ENCODE results near the gene CATSPER1.
"Not testable (repeated sequence)": the region's sequence is repeated elsewhere in the genome, so short reads cannot be mapped to it uniquely, and the experiment has no call there.

CATSPER1 gene

DNA sequence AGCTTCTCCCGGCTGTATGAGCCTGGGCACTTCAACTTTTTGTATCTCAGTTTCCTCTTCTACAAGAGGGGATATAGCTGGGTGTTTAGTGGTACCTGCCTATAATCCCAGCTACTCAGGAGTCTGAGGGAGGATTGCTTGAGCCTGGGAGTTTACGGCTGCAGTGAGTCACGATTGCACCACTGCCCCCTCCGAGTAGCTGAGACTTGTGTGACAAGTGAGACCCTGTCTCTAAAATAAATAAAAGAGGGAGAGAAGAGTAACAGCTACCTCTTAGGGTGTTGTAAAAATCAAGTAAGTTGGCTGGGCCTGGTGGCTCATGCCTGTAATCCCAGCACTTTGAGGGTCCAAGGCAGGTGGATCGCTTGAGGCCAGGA lies 10.0 kb upstream of the CATSPER1 start:
- no peak overlapping the region for H3K4me3 ChIP-seq (ENCODE audit: low read length)
- H3K9ac ChIP-seq (ENCODE audit: low read depth, low read length): no peak overlapping the region
- peaks cover 9% of the 10 kb centered on the region; the same call in 1 of the 2 replicates for H3K9me3 ChIP-seq (ENCODE audit: insufficient read depth, low read depth, low read length)
- H3K27ac ChIP-seq (ENCODE audit: low read length): no peak overlapping the region
- no peaks in the 10 kb centered on the region for H3K4me1 ChIP-seq (ENCODE audit: insufficient read depth, low read length)
- H3K27me3 ChIP-seq (ENCODE audit: insufficient read depth, low read length): no peaks in the 10 kb centered on the region
- H3K36me3 ChIP-seq (ENCODE audit: insufficient read depth, low read depth, low read length): peaks cover 4% of the 10 kb centered on the region; the same call in 1 of the 2 replicates

- H3K9me3 ChIP-seq (ENCODE audit: insufficient read depth, low read depth, low read length): peaks cover 9% of the 10 kb centered on the region; the same call in 1 of the 2 replicates
- no peak overlapping the region for H3K27ac ChIP-seq (ENCODE audit: low read length)
- H3K36me3 ChIP-seq (ENCODE audit: insufficient read depth, low read depth, low read length): no peaks in the 10 kb centered on the region; the same call in 1 of the 2 replicates
These were observed 9.5 kb upstream of the CATSPER1 start for GRCh38 chr11:66035653-66036333.

DNA sequence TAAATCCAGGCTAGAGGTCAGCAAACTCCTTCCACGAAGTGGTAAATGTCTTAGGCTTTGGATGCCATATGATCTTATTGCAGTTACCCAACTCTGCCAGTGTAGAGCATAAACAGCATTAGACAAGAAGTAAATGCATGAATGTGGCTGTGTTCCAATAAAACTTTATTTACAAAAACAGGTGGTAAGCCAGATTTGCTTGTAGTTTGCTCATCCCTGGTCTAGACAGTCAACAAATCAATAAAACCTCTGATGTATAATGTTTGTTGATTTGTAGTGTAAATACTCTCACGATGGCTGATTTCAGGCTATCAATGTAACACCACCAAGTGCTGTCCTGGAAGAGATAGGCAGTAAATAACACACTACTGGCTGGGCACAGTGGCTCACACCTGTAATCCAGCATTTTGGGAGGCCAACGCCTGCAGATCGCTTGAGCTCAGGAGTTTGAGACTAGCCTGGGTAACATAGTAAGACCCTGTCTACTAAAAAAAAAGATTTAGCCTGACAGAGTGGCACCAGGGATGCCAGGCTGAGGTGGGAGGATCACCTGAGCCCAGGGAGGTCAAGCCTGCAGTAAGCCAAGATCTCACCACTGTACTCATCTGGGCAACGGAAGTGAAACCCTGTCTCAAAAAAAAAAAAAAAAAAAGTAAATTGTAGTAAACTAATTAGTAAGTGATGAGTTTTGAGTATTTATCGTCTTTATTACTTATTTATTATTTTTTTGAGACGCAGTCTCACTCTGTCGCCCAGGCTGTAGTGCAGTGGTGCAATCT lies 6.9 kb upstream of the CATSPER1 start:
- Histone ChIP-seq H3K9me3 (ENCODE audit: insufficient read depth, low read depth, low read length) (peaks cover 9% of the 10 kb centered on the region; the same call in 1 of the 2 replicates), H3K27ac (ENCODE audit: low read length) (no peak overlapping the region), H3K36me3 (ENCODE audit: insufficient read depth, low read depth, low read length) (no peaks in the 10 kb centered on the region), H3K27me3 (ENCODE audit: insufficient read depth, low read length) (no peaks in the 10 kb centered on the region), H3K4me1 (ENCODE audit: insufficient read depth, low read length) (no peaks in the 10 kb centered on the region), H3K4me3 (ENCODE audit: low read length) (no peak overlapping the region), H3K9ac (ENCODE audit: low read depth, low read length) (no peak overlapping the region)

More at GRCh38 chr11:66035653-66036333, 9.5 kb upstream of the CATSPER1 start:
- H3K27me3 ChIP-seq (ENCODE audit: insufficient read depth, low read length): no peaks in the 10 kb centered on the region
- no peak overlapping the region for H3K9ac ChIP-seq (ENCODE audit: low read depth, low read length)
- no peaks in the 10 kb centered on the region for H3K4me1 ChIP-seq (ENCODE audit: insufficient read depth, low read length)
- no peak overlapping the region for H3K4me3 ChIP-seq (ENCODE audit: low read length)

DNA sequence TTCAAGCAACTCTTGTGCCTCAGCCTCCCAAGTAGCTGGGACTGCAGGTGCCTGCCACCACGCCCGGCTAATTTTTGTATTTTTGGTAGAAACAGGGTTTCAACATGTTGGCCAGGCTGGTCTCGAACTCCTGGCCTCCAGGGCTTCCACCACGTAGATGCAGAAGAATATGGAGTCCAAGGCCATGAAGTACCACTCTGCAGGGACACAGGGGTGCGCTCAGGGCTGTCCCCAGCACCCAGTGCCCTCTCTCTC lies 3.2 kb downstream of the CATSPER1 start:
- H3K4me1 ChIP-seq (ENCODE audit: insufficient read depth, low read length); H3K27ac ChIP-seq (ENCODE audit: low read length); H3K36me3 ChIP-seq (ENCODE audit: insufficient read depth, low read depth, low read length); H3K4me3 ChIP-seq (ENCODE audit: low read length); H3K9me3 ChIP-seq (ENCODE audit: insufficient read depth, low read depth, low read length); H3K9ac ChIP-seq (ENCODE audit: low read depth, low read length): not testable (repeated sequence)
- peaks cover 27% of the 10 kb centered on the region for H3K27me3 ChIP-seq (ENCODE audit: insufficient read depth, low read length)

GRCh38 chr11:66022401-66023185 lies 3.7 kb downstream of the CATSPER1 start:
- Histone ChIP-seq H3K9ac (ENCODE audit: low read depth, low read length) (no peak overlapping the region), H3K36me3 (ENCODE audit: insufficient read depth, low read depth, low read length) (no peaks in the 10 kb centered on the region), H3K27me3 (ENCODE audit: insufficient read depth, low read length) (peaks cover 27% of the 10 kb centered on the region), H3K9me3 (ENCODE audit: insufficient read depth, low read depth, low read length) (no peaks in the 10 kb centered on the region), H3K4me1 (ENCODE audit: insufficient read depth, low read length) (no peaks in the 10 kb centered on the region), H3K27ac (ENCODE audit: low read length) (no peak overlapping the region), H3K4me3 (ENCODE audit: low read length) (peak overlapping the region; percentile 34; the same call in 1 of the 2 replicates)

DNA sequence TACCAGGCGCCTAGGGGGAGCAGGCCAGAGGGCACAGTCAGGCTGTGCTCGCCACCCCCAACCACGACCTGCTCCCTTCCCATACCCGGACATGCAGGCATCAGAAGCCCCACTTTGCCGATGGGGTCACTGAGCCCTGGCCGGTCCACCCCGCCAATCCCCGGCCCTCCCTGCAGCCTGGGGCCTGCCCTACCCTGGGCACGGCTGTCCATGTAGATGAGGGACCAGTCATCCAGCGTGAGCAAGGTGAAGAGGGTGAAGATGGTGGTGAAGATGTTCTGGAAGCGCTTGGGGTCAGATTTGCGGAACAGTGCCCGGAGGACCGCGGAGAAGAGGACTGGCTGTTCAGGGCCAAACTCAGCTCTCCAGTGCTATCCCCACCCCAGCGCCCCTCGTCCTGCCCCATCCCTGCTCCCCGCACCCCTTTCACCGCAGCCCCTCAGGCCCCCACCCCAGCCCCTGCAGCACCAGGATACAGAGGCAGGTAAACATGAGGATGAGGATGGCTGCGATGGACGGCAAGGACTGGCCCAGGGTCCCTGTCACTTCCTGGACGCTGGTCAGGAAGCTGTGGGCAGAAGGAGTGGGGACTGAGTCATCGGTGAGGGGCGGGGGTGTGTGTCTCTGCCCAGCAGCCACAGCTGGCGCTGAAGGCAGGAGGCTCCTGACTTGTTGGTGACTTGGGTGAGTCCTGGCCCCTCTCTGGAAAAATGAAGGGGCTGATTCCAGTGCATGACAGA lies 5.5 kb downstream of the CATSPER1 start:
- H3K27ac ChIP-seq (ENCODE audit: low read length): no peak overlapping the region
- H3K9ac ChIP-seq (ENCODE audit: low read depth, low read length): no peak overlapping the region
- no peaks in the 10 kb centered on the region for H3K36me3 ChIP-seq (ENCODE audit: insufficient read depth, low read depth, low read length)

GRCh38 chr11:66020212-66020611 lies 6.1 kb downstream of the CATSPER1 start:
- Histone ChIP-seq H3K27me3 (ENCODE audit: insufficient read depth, low read length) (peaks cover 27% of the 10 kb centered on the region), H3K27ac (ENCODE audit: low read length) (no peak overlapping the region), H3K9me3 (ENCODE audit: insufficient read depth, low read depth, low read length) (no peaks in the 10 kb centered on the region), H3K4me1 (ENCODE audit: insufficient read depth, low read length) (no peaks in the 10 kb centered on the region), H3K9ac (ENCODE audit: low read depth, low read length) (no peak overlapping the region), H3K36me3 (ENCODE audit: insufficient read depth, low read depth, low read length) (no peaks in the 10 kb centered on the region), H3K4me3 (ENCODE audit: low read length) (no peak overlapping the region)

More for the DNA sequence above, 5.5 kb downstream of the CATSPER1 start:
- no peaks in the 10 kb centered on the region for H3K4me1 ChIP-seq (ENCODE audit: insufficient read depth, low read length)
- no peaks in the 10 kb centered on the region for H3K9me3 ChIP-seq (ENCODE audit: insufficient read depth, low read depth, low read length)
- H3K4me3 ChIP-seq (ENCODE audit: low read length): no peak overlapping the region
- H3K27me3 ChIP-seq (ENCODE audit: insufficient read depth, low read length): peaks cover 27% of the 10 kb centered on the region

GRCh38 chr11:66017321-66017720 lies 9.0 kb downstream of the CATSPER1 start:
- Histone ChIP-seq H3K4me3 (ENCODE audit: low read length) (no peak overlapping the region), H3K4me1 (ENCODE audit: insufficient read depth, low read length) (no peaks in the 10 kb centered on the region), H3K27me3 (ENCODE audit: insufficient read depth, low read length) (peaks cover 21% of the 10 kb centered on the region), H3K9ac (ENCODE audit: low read depth, low read length) (no peak overlapping the region), H3K9me3 (ENCODE audit: insufficient read depth, low read depth, low read length) (no peaks in the 10 kb centered on the region), H3K27ac (ENCODE audit: low read length) (no peak overlapping the region), H3K36me3 (ENCODE audit: insufficient read depth, low read depth, low read length) (no peaks in the 10 kb centered on the region)

DNA sequence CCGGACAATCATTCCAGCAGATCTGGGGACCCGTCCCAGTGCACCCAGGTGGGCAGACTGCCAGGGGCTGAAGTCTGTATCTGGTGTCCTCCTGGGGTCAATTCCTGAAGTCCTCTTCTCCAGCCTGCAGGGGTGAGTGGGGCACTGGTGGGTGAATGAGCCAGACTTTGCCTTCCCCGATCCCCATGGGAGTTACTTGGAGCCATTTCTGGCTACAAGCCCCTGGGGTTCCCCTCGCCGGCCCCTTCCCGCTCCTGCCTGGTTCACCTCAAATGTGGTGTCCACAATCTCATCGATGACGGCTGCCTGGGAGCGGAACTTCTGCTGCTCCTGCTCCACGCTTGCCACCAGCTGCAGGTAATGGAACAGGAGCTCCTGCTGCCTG lies 9.5 kb downstream of the CATSPER1 start:
- Histone ChIP-seq H3K9me3 (ENCODE audit: insufficient read depth, low read depth, low read length) (no peaks in the 10 kb centered on the region), H3K27ac (ENCODE audit: low read length) (no peak overlapping the region), H3K4me1 (ENCODE audit: insufficient read depth, low read length) (no peaks in the 10 kb centered on the region), H3K4me3 (ENCODE audit: low read length) (no peak overlapping the region), H3K36me3 (ENCODE audit: insufficient read depth, low read depth, low read length) (no peaks in the 10 kb centered on the region), H3K27me3 (ENCODE audit: insufficient read depth, low read length) (peaks cover 22% of the 10 kb centered on the region), H3K9ac (ENCODE audit: low read depth, low read length) (no peak overlapping the region)

- Histone ChIP-seq H3K27ac (ENCODE audit: low read length) (no peak overlapping the region), H3K9me3 (ENCODE audit: insufficient read depth, low read depth, low read length) (no peaks in the 10 kb centered on the region), H3K4me1 (ENCODE audit: insufficient read depth, low read length) (no peaks in the 10 kb centered on the region), H3K36me3 (ENCODE audit: insufficient read depth, low read depth, low read length) (no peaks in the 10 kb centered on the region), H3K27me3 (ENCODE audit: insufficient read depth, low read length) (peaks cover 22% of the 10 kb centered on the region), H3K9ac (ENCODE audit: low read depth, low read length) (no peak overlapping the region), H3K4me3 (ENCODE audit: low read length) (no peak overlapping the region)
These were observed 10.1 kb downstream of the CATSPER1 start for GRCh38 chr11:66015936-66016792.

GRCh38 chr11:66015454-66015881 lies 10.8 kb downstream of the CATSPER1 start:
- Histone ChIP-seq H3K27me3 (ENCODE audit: insufficient read depth, low read length) (peaks cover 26% of the 10 kb centered on the region), H3K27ac (ENCODE audit: low read length) (no peak overlapping the region), H3K36me3 (ENCODE audit: insufficient read depth, low read depth, low read length) (no peaks in the 10 kb centered on the region), H3K4me1 (ENCODE audit: insufficient read depth, low read length) (no peaks in the 10 kb centered on the region), H3K4me3 (ENCODE audit: low read length) (no peak overlapping the region), H3K9me3 (ENCODE audit: insufficient read depth, low read depth, low read length) (no peaks in the 10 kb centered on the region), H3K9ac (ENCODE audit: low read depth, low read length) (no peak overlapping the region)

Measured in iPS-20b (cell line).